Stromal cell of bone marrow (primary cell): ENCODE data around the gene ATP13A1.
A peak's percentile ranks its signal among the peaks of the same experiment; 100 is the strongest.
"Not testable (repeated sequence)": the region's sequence is repeated elsewhere in the genome, so short reads cannot be mapped to it uniquely, and the experiment has no call there.

Experiments used
- DNase-seq: peaks from one replicate; pipeline ENCODE4 v3.0.0-alpha.2; 2012; ENCODE audit warnings: low read depth

Gene ATP13A1

DNA sequence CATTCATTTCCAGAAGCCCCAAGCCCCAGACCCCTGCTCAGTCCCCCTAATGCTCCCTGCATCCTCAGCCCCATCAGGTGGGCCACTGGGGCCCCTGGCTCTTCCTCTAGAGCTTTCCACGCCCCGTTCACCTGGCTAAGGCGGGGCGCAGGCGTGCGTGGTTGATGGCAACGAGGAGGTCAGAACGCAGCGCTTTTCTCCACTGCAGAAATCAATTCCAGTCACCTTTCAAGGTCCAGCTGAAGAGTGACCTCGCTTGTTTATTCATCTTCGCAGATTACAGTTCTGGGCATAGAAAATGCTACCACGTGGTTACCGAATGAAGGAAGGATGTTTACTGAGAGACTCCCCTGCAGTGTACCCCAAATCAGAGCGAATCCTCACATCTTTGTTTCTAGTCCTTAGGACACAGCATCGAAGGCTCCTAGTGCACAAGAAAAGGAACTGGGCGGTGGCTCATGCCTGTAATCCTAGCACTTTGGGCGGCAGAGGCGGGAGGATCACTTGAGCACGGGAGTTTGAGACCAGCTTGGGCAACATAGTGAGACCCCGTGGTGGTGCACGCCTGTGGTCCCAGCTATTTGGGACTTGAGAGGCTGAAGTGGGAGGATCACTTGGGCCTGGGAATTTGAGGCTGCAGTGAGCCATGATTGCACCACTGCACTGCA lies 44.2 kb downstream of the ATP13A1 start:
- DNase-seq: no peak

DNA sequence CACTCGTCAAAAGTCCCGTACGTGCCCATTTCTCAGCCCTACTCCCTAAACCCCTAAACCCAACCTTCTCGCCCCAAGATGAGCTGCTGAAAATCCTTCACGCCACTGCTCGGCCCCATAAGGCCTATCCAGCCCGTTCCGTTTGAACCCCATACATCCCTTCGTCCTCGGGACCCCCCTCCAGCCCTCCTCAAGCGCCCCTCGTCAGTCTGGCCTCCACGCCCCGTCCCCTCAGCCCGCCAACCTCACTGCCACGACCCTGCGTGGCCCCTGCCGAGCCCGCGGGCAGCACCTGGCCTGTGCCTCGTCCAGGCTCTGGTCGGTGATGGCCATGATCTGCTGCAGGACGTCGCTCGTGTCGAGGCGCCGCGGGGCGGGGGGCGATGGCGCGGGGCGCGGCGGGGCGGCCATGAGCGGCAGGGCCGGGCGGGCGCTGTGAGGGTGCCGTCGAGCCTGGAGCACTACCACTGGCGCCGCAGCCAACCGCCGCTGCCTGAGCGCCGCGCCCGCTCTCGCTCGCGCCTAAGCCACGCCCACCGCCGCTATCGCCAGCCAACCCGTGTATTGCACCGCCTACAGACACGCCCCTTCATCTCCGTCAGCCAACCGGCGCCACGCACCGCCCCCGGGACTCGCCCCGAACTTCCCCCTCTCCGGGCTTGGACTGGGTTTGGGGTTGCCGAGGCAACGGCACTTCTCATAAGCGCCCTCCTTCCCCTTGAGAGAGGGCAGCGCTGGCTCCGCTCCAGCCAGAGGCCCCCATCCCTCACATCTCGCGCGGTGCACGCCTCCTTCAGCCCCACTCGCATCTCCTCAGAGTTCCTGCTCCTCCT lies 45.0 kb downstream of the ATP13A1 start, which contains the start of gene PBX4:
Gene PBX4 (minus strand): TSS at position 469 of the 833 bp plus-strand sequence. CDS start 58 bp downstream, at position 411.
- peak; percentile 72 for DNase-seq

DNA sequence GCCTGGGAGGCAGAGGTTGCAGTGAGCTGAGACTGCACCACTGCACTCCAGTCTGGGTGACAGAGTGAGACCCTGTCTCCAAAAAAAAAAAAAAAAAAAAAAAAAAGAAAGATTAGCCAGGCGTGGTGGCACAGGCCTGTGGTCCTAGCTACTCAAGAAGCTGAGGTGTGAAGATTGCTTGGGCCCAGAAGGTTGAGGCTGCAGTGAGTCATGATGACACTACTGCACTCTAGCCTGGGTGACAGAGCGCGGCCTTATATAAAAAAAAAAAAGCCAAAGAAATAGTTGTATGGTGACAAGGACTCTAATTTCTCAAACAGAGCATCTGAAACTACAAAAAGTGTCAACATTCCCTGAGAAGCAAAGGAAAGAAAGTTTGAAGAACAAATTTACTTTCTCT lies 48.4 kb downstream of the ATP13A1 start:
- DNase-seq: no peak

DNA sequence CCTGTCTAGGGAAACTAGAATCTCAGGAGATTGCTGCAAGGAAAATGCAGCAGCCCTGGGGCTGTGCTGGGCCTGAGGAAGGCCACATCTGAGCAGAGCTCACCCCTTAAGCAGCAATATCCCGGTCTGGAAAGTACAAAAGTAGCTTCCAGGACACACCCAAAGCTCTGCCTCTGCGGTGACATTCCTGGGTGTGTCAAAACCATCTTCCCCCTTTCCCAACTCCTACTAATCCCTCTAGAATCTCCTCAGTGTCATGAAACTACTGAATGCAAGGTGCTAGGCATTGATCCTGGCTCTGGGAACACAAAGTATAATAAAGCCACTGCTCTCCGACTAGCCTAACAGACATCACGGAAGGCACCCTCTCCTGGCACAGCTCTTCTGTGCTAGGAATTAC lies 50.0 kb downstream of the ATP13A1 start:
- DNase-seq: no peak

DNA sequence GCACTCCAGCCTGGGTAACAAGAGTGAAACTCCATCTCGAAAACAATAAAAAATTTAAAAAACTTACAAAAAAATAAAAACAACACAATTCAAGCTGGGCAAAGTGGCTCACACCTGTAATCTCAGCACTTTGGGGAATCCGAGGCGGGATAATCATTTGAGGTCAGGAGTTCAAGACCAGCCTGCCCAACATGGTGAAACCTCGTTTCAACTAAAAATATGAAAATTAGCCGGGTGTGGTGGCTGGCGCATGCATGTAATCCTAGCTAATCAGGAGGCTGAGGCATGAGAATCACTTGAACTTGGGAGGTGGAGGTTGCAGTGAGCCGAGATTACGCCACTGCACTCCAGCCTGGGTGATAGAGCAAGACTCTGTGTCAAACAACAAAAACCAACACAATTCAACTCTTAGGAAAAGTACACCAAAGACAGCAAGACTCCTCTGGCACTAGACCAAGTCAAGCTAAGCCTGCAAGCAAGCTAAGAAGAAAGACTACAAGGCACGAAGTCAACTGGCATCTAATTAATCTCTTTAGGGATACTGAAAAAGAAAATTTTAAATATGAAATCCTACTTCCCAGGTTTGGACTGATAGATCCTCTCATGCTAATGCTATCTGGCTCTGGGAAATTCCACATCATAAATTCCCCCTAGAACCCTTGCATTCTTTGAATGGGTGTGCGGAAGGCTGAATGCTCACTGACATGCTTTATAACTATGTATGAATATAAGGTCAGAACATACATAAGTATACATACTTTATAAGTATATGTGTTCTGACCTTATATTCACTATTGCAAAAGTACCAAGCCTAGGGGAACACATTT lies 52.9 kb downstream of the ATP13A1 start:
- no peak for DNase-seq

DNA sequence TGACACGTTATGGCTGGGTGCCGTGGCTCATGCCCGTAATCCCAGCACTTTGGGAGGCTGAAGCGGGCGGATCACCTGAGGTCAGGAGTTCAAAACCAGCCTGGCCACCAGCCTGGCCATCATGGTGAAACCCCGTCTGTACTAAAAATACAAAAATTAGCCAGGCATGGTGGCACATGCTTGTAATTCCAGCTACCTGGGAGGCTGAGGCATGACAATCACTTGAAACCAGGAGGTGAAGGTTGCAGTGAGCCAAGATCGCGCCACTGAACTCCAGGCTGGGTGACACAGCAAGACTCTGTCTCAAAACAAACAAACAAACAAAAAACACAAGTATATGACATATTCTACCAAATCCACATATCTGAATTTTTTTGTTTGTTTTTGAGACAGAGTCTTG lies 56.8 kb downstream of the ATP13A1 start:
- DNase-seq: not testable (repeated sequence)

DNA sequence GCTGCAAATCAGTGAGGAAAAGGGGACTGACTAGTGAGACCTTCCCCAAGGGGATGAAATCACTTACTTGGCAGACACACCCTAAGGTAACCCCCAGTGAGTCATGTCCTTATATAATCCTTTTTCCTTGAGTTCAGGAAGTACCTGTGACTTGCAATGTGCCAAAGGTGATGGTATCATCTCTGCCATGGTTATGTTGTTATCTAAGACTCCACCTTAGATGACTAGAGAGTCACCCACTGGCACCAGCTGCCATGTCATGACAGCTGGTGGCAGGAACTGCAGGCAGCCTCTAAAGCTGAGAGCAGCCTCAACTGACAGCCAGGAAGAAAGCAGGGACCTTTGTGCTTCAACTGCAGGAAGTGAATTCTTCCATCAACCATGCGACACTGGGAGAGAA lies 57.5 kb downstream of the ATP13A1 start:
- DNase-seq: no peak

DNA sequence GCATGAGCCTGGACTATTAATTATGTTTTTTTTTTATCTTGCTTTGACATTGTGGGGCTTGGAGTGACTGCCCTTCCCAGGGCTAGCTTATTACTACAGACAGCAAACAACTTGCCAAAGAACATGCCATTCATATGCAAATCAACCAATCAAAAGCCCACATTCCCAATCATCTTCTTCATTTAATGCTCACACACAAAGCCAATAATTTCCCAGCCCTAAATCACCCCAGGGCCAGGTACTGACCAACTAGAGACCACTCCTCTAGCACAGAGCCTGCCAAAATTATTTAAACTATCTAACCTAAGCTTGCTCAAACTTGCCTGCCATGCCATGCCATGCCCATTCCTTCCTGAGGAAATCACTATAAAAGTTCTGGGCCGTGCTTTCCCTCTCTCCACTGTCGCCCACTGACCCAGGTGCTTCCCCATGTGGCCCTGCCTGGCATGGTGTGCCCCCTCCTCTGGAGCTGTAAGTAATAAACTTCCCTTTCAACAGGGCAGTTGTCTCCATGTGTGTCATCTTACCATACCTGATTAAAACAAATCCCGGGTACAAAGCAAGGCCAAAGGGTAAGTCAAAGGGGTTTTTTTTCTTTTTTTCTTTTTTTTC lies 60.7 kb downstream of the ATP13A1 start:
- DNase-seq: no peak

DNA sequence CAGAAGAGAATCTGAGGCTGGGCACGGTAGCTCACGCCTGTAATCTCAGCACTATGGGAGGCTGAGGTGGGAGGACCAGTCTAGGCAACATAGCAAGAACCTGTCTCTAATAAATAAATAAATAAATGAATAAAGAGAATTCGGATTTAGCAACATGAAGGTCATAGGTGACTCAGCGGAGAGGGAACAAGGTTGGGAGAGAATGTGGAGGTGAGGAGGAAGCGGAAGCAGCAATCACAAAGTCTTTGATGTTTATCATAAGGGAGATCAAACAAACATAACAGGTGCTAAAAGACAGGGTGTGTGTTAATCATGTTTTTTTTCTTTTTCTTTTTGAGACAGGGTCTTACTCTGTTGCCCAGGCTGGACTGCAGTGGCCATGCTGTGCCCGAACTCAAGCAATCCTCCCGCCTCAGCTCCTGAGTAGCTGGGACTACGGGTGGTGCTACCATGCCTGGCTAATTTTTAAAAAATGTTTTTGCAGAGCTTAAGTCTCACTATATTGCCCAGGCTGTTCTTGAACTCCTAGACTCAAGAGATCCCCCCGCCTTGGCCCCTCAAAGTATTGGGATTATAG lies 61.3 kb downstream of the ATP13A1 start:
- no peak for DNase-seq

DNA sequence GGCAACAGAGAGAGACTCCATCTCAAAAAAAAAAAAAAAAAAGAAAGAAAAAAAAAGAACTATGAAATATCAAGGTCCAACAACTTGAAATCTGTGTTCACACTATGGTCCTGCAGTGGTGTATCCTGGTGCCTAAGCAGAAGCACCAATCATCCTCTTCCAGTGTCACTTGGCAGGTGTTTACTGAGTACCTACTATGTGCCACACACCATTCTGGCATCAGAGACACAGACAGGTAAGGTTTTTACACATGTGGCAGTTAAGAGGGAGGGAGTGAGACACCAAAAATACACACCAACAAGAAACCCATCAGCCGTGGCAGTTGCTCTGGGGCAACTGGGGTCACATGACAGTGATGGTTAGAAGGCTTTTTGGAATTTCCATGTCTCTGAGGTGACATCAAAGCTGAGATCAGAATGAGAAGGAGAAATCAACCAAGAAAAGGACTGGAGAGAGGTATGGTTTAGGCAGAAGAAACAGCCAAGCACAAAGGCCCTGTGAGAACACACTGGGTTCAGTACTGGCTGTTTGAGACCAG lies 62.6 kb downstream of the ATP13A1 start:
- DNase-seq: no peak

DNA sequence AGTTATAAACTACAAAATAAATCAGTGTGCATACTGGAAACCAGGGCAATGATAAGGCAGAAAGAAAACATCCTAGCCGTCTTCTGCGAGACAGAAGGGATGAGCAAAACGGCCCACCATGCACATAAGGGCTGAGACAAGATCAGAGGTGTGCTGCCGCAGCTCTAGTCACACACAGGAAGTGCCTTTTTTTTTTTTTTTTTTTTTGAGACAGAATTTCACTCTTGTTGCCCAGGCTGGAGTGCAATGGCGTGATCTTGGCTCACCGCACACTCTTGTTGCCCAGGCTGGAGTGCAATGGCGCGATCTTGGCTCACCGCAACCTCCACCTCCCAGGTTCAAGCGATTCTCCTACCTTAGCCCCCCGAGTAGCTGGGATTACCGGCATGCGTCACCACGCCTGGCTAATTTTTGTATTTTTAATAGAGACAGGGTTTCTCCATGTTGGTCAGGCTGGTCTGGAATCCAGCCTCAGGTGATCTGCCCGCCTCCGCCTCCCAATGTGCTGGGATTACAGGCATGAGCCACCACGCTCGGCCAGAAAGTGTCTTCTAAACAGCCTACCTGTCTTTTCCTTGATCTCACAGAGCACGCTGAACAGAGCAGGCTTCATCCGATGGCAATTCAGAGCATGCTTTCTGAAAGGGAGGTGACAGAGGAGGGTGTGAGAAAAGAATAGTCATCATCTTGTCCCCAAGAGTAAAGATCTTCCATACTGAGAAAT lies 64.6 kb downstream of the ATP13A1 start:
- DNase-seq: not testable (repeated sequence)

DNA sequence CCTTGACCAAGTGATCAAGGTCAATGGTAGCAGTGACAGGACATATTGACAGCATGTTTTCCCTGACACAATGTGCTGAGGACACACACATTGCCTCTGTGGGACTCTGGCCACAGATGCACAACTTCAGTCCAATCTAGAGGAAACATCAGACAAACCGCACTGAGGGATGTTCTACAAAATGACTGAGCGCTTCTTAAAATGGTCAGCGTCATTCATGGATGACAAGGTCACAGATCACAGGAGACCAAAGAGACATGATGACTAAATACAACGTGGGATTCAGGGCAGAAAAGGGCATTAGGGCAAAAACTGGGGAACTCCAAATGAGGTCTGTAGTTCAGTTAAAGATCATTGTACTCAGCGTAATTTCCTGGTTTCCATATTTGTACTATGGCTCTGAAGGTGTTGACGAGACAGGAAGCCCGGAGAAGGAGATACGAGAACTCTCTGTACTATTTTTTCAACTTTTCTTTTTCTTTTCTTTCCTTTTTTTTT lies 65.6 kb downstream of the ATP13A1 start:
- no peak for DNase-seq
